CD4-positive, alpha-beta T cell (primary cell): ENCODE measurements around the gene USP53. TPM values are rescaled to one million over a fixed set of nuclear protein-coding genes. Genes with fewer than 3 reads are reported as not detected.

ENCODE experiments used
- ATAC-seq: fragments of 200-7000 bp; cut with Tn5 transposase; one replicate; pipeline ENCODE4 v1.10.0; 2022; ENCODE audit warnings: mild to moderate bottlenecking; ENCODE audit not compliant: poor library complexity
- CTCF ChIA-PET: fragments of 350-600 bp; sonication (Branson Sonifier 250); formaldehyde crosslinking; loops from one replicate; lab custom pipeline; 2021; ENCODE audit warnings: antibody characterized with exemption, inconsistent platforms; lab: Charles Lee
- POLR2A ChIA-PET: fragments of 350-600 bp; sonication (Branson Sonifier 250); formaldehyde crosslinking; loops from one replicate; lab custom pipeline; 2021; ENCODE audit warnings: antibody characterized with exemption, inconsistent platforms; lab: Charles Lee
- DNase-seq, 14 experiments: peaks; one replicate each; pipeline ENCODE4 v3.0.0-alpha.2; 2013 to 2020; ENCODE audit warnings: mixed read lengths in 2 of 14
- H3K27ac ChIP-seq, 2 donors: one replicate each; pipeline versions ENCODE4 v1.5.1 to v1.7.0; 2013; ENCODE audit warnings: low read length in 2 of 2, low read depth in 1 of 2, mild to moderate bottlenecking in 1 of 2
- H3K27me3 ChIP-seq, 2 experiments: 1 replicate in 1 of 2; 2 replicates in 1 of 2; pipeline versions ENCODE4 v1.6.1 to v1.7.0; 2013; ENCODE audit warnings: low read length in 2 of 2, control low read depth in 1 of 2, mild to moderate bottlenecking in 1 of 2, moderate library complexity in 1 of 2; ENCODE audit not compliant: insufficient read depth in 2 of 2, control insufficient read depth in 1 of 2
- H3K36me3 ChIP-seq: one replicate; pipeline ENCODE4 v1.6.1; 2013; ENCODE audit warnings: low read length, control low read depth; ENCODE audit not compliant: insufficient read depth
- H3K4me1 ChIP-seq: one replicate; pipeline ENCODE4 v1.6.1; 2013; ENCODE audit warnings: low read length, control low read depth; ENCODE audit not compliant: insufficient read depth
- H3K4me3 ChIP-seq: one replicate; pipeline ENCODE4 v1.5.1; 2013; ENCODE audit warnings: mild to moderate bottlenecking, low read length, moderate library complexity
- H3K9me3 ChIP-seq, 2 experiments: 1 replicate in 1 of 2; 2 replicates in 1 of 2; pipeline versions ENCODE4 v1.6.1 to v1.7.0; 2013; ENCODE audit warnings: low read length in 2 of 2, mild to moderate bottlenecking in 2 of 2, control low read depth in 1 of 2, moderate library complexity in 1 of 2; ENCODE audit not compliant: control insufficient read depth in 1 of 2, insufficient read depth in 1 of 2
- H3K27ac Mint-ChIP-seq: one replicate; pipeline ENCODE4 v1.8.0; 2020; ENCODE audit warnings: mixed read lengths
- H3K27me3 Mint-ChIP-seq: one replicate; pipeline ENCODE4 v1.8.0; 2021; ENCODE audit warnings: mixed read lengths
- H3K36me3 Mint-ChIP-seq: one replicate; pipeline ENCODE4 v1.8.0; 2021; ENCODE audit warnings: low read depth, mixed read lengths
- H3K4me1 Mint-ChIP-seq: one replicate; pipeline ENCODE4 v1.8.0; 2021; ENCODE audit warnings: low read depth, mixed read lengths
- H3K4me3 Mint-ChIP-seq: one replicate; pipeline ENCODE4 v1.8.0; 2020; ENCODE audit warnings: mild to moderate bottlenecking, mixed read lengths
- H3K9me3 Mint-ChIP-seq: one replicate; pipeline ENCODE4 v1.8.0; 2020; ENCODE audit warnings: mixed read lengths
- intact Hi-C, 2 experiments: fragments of 100-400 bp; cut with DNase I in 1 of 2; cut with micrococcal nuclease in 1 of 2; formaldehyde crosslinking; loops; one replicate each; pipeline versions ENCODE4 v1.15.1 to v1.9.0; 2023 to 2025; cut with DNase I, micrococcal nuclease
- total RNA-seq, 174 experiments: library from RNA in 2 of 174; stranded (reverse) in 2 of 174; gene quantifications; one replicate each; pipeline ENCODE4 v1.2.3 and lab custom pipeline; 2021 to 2026
- TF ChIP-seq, protein P1 (sequence below): fragments of 200-600 bp; IDR thresholded peaks from one replicate; pipeline ENCODE4 v1.8.0; 2022; ENCODE audit warnings: antibody characterized with exemption, mild to moderate bottlenecking

The USP53 gene
- total RNA-seq, 2 experiments from 2014 or later, result 15.1 to 15.5 TPM

GRCh38 chr4:119260528-119260927 is 48.0 kb downstream of the USP53 start:
- Mint-ChIP-seq H3K36me3 (peaks cover 62% of the 10 kb centered on the region), H3K4me3 (no peak overlapping the region), H3K4me1 (no peaks in the 10 kb centered on the region), H3K27ac (no peak overlapping the region), H3K9me3 (no peaks in the 10 kb centered on the region), H3K27me3 (no peaks in the 10 kb centered on the region)
- TF ChIP-seq, protein P1, sequence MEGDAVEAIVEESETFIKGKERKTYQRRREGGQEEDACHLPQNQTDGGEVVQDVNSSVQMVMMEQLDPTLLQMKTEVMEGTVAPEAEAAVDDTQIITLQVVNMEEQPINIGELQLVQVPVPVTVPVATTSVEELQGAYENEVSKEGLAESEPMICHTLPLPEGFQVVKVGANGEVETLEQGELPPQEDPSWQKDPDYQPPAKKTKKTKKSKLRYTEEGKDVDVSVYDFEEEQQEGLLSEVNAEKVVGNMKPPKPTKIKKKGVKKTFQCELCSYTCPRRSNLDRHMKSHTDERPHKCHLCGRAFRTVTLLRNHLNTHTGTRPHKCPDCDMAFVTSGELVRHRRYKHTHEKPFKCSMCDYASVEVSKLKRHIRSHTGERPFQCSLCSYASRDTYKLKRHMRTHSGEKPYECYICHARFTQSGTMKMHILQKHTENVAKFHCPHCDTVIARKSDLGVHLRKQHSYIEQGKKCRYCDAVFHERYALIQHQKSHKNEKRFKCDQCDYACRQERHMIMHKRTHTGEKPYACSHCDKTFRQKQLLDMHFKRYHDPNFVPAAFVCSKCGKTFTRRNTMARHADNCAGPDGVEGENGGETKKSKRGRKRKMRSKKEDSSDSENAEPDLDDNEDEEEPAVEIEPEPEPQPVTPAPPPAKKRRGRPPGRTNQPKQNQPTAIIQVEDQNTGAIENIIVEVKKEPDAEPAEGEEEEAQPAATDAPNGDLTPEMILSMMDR, result no peak
- no peak overlapping the region for H3K27ac ChIP-seq
- H3K9me3 ChIP-seq, result no peaks in the 10 kb centered on the region
- DNase-seq, result no peak
- H3K4me3 ChIP-seq, result no peak overlapping the region
- ChIA-PET CTCF (interaction anchor here (0.7 to 1.0 kb wide), 2 partner anchors 9 to 202 kb away, joined by 3 to 4 read pairs; no protein-coding TSS in a partner anchor), POLR2A (no interaction called here)
- ATAC-seq, result no peak
- peaks cover 15% of the 10 kb centered on the region for H3K36me3 ChIP-seq
- H3K27me3 ChIP-seq, result no peaks in the 10 kb centered on the region
- H3K4me1 ChIP-seq, result no peaks in the 10 kb centered on the region
- intact Hi-C loops, result no loop called here

GRCh38 chr4:119261986-119262385 is 49.5 kb downstream of the USP53 start:
- H3K27ac ChIP-seq, result no peak overlapping the region
- H3K9me3 ChIP-seq, result no peaks in the 10 kb centered on the region
- intact Hi-C loops, result no loop called here
- no peaks in the 10 kb centered on the region for H3K4me1 Mint-ChIP-seq
- H3K27me3 Mint-ChIP-seq, result no peaks in the 10 kb centered on the region
- no peaks in the 10 kb centered on the region for H3K27me3 ChIP-seq
- no peaks in the 10 kb centered on the region for H3K9me3 Mint-ChIP-seq
- H3K4me3 ChIP-seq, result no peak overlapping the region
- ChIA-PET CTCF (no interaction called here), POLR2A (no interaction called here)
- no peak for DNase-seq
- H3K27ac Mint-ChIP-seq, result no peak overlapping the region
- H3K4me1 ChIP-seq, result no peaks in the 10 kb centered on the region
- peaks cover under 1% of the 10 kb centered on the region for H3K36me3 ChIP-seq
- ATAC-seq, result no peak
- peaks cover 72% of the 10 kb centered on the region for H3K36me3 Mint-ChIP-seq
- TF ChIP-seq, protein P1, result no peak
- H3K4me3 Mint-ChIP-seq, result no peak overlapping the region

GRCh38 chr4:119264743-119265142 is 52.2 kb downstream of the USP53 start:
- Histone ChIP-seq H3K4me3 (no peak overlapping the region), H3K27me3 (no peaks in the 10 kb centered on the region), H3K36me3 (peaks cover 6% of the 10 kb centered on the region), H3K9me3 (no peaks in the 10 kb centered on the region), H3K4me1 (no peaks in the 10 kb centered on the region), H3K27ac (no peak overlapping the region)
- ATAC-seq, result no peak
- Mint-ChIP-seq H3K4me3 (no peak overlapping the region), H3K4me1 (no peaks in the 10 kb centered on the region), H3K27me3 (no peaks in the 10 kb centered on the region), H3K36me3 (peaks cover 61% of the 10 kb centered on the region), H3K9me3 (no peaks in the 10 kb centered on the region), H3K27ac (no peak overlapping the region)
- TF ChIP-seq, protein P1, result no peak
- DNase-seq, result no peak
- CTCF ChIA-PET, result no interaction called here
- POLR2A ChIA-PET, result no interaction called here
- intact Hi-C loops, result no loop called here
